ENCODE data around the gene SMOC2. TPM values are rescaled to one million over a fixed set of nuclear protein-coding genes. Genes with fewer than 3 reads are reported as not detected.

The SMOC2 gene
- total and polyA plus RNA-seq, 12 donors: 6.6 to 39.1 (median 17.6) TPM

- no peak overlapping the region for H3K4me3 ChIP-seq
- 89 to 92% methylated on average over 16 of the region's 16 CpGs for WGBS, 2 donors
- H3K4me1 ChIP-seq: no peaks in the 10 kb centered on the region
- no peak for ATAC-seq
- H3K27ac ChIP-seq: no peak overlapping the region
- intact Hi-C loops (cut with DNase I): no loop called here
- H3K27me3 ChIP-seq: peaks cover 0 to 5% (median 0%) of the 10 kb centered on the region in 7 donors
- H3K9me3 ChIP-seq: peaks cover 0 to 4% (median 0%) of the 10 kb centered on the region in 11 donors
- TF ChIP-seq CTCF (IDR thresholded peaks at IDR 0.05): no peak
- DNase-seq: no peak
- H3K36me3 ChIP-seq: no peaks in the 10 kb centered on the region
Measured at GRCh38 chr6:168606722-168607121, 165.7 kb downstream of the SMOC2 start.

GRCh38 chr6:168607272-168608112 lies 166.5 kb downstream of the SMOC2 start:
- 48 to 51% methylated on average over 15 of the region's 15 CpGs for WGBS, 2 donors
- ATAC-seq: peak in 2 of 8 donors; percentile 13 to 29
- Histone ChIP-seq H3K27me3 (peaks cover 0 to 5% (median 0%) of the 10 kb centered on the region in 7 donors), H3K4me3 (no peak overlapping the region), H3K36me3 (no peaks in the 10 kb centered on the region), H3K4me1 (no peaks in the 10 kb centered on the region), H3K27ac (no peak overlapping the region), H3K9me3 (peaks cover 0 to 4% (median 0%) of the 10 kb centered on the region in 11 donors)
- intact Hi-C loops (cut with DNase I): no loop called here
- no peak for TF ChIP-seq CTCF (IDR thresholded peaks at IDR 0.05)
- DNase-seq: no peak

- peaks cover 0 to 5% (median 0%) of the 10 kb centered on the region in 7 donors for H3K27me3 ChIP-seq
- H3K4me1 ChIP-seq: no peaks in the 10 kb centered on the region
- ATAC-seq (no peak), DNase-seq (no peak)
- no peaks in the 10 kb centered on the region for H3K36me3 ChIP-seq
- no peak overlapping the region for H3K27ac ChIP-seq
- intact Hi-C loops (cut with DNase I): no loop called here
- WGBS, 2 donors: 80 to 84% methylated on average over 11 of the region's 11 CpGs
- no peak overlapping the region for H3K4me3 ChIP-seq
- TF ChIP-seq CTCF (IDR thresholded peaks at IDR 0.05): no peak
- H3K9me3 ChIP-seq: peaks cover 0 to 4% (median 0%) of the 10 kb centered on the region in 11 donors
Measured at GRCh38 chr6:168608113-168608400, 167.1 kb downstream of the SMOC2 start.

- TF ChIP-seq CTCF (IDR thresholded peaks at IDR 0.05): no peak
- intact Hi-C loops (cut with DNase I): no loop called here
- H3K27ac ChIP-seq: no peak overlapping the region
- no peaks in the 10 kb centered on the region for H3K36me3 ChIP-seq
- H3K4me1 ChIP-seq: no peaks in the 10 kb centered on the region
- peaks cover 0 to 5% (median 0%) of the 10 kb centered on the region in 7 donors for H3K27me3 ChIP-seq
- 76 to 79% methylated on average over 13 of the region's 13 CpGs for WGBS, 2 donors
- no peaks in the 10 kb centered on the region for H3K9me3 ChIP-seq
- ATAC-seq (no peak), DNase-seq (no peak)
- no peak overlapping the region for H3K4me3 ChIP-seq
Measured at GRCh38 chr6:168609026-168609685, 168.2 kb downstream of the SMOC2 start.
